ENCODE data around the gene ARIH2. TPM values are rescaled to one million over a fixed set of nuclear protein-coding genes. Genes with fewer than 3 reads are reported as not detected.
A peak's percentile ranks its signal among the peaks of the same experiment; 100 is the strongest.

The ARIH2 gene
- total RNA-seq, 4 donors from 2014 or later: 57.9 to 148 (median 61.8) TPM

DNA sequence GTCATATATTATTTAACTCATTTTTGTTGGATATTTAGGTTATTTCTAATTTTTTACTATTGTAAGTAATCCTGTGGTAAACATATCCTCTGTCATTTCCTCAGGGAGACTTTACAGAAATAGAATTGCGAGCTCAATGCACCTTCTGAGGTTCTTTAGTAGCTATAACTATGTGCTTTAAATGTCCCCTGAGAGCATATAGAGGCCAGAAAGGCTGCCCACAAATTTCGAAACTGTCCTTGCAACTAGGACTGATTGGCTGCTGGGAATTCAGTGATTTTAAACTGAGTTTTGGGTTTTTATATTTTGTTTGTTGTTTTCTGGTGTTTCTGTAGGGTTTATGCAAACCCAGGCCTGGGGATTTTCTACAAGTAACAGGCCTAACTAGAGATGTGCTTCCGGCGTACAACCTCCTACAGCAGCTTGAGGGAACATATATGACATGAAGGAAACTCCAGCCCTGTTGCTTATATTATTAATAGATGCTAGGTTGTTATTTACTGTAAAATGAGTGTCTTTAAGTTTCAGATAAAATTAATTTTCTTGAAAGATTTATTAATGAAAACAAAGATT lies 42.3 kb downstream of the ARIH2 start:
- peaks cover 28% of the 10 kb centered on the region for H3K36me3 ChIP-seq
- DNase-seq (ENCODE audit: low spot score in 2 of 2): no peak
- no peaks in the 10 kb centered on the region for H3K4me1 ChIP-seq
- WGBS: 75% methylated on average over 4 of the region's 4 CpGs
- no peaks in the 10 kb centered on the region for H3K27me3 ChIP-seq
- no peak for TF ChIP-seq POLR2A (IDR thresholded peaks at IDR 0.05)
- H3K9me3 ChIP-seq: no peaks in the 10 kb centered on the region
- H3K4me3 ChIP-seq: no peak overlapping the region
- no peak overlapping the region for H3K27ac ChIP-seq

DNA sequence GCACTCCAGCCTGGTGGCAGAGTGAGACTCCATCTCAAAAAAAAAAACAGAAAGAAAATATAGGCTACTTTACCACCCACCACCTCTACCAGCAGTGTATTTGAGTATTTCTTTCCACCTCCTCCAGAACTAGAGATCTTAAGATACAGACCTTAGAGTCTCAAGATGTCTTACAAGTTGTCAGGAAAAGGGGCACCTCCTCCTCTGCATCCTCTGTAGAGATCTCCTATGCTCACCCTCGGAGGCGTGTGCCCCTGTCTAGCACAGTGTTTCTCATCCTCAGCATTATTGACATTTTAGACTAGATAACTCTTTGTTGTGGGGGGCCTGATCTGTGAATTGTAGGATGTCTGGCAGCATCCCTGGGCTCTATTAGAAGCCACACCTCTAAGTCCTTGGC lies 43.7 kb downstream of the ARIH2 start:
- WGBS: 90% methylated on average over 2 of the region's 2 CpGs
- Histone ChIP-seq H3K4me1 (peaks cover 3% of the 10 kb centered on the region), H3K27me3 (no peaks in the 10 kb centered on the region), H3K27ac (no peak overlapping the region), H3K36me3 (peaks cover 39% of the 10 kb centered on the region), H3K4me3 (no peak overlapping the region), H3K9me3 (no peaks in the 10 kb centered on the region)
- TF ChIP-seq POLR2A (IDR thresholded peaks at IDR 0.05) (no peak), EP300 (IDR thresholded peaks at IDR 0.05) (no peak), POLR2AphosphoS5 (IDR thresholded peaks at IDR 0.05) (no peak)
- TF ChIP-seq, protein P1, sequence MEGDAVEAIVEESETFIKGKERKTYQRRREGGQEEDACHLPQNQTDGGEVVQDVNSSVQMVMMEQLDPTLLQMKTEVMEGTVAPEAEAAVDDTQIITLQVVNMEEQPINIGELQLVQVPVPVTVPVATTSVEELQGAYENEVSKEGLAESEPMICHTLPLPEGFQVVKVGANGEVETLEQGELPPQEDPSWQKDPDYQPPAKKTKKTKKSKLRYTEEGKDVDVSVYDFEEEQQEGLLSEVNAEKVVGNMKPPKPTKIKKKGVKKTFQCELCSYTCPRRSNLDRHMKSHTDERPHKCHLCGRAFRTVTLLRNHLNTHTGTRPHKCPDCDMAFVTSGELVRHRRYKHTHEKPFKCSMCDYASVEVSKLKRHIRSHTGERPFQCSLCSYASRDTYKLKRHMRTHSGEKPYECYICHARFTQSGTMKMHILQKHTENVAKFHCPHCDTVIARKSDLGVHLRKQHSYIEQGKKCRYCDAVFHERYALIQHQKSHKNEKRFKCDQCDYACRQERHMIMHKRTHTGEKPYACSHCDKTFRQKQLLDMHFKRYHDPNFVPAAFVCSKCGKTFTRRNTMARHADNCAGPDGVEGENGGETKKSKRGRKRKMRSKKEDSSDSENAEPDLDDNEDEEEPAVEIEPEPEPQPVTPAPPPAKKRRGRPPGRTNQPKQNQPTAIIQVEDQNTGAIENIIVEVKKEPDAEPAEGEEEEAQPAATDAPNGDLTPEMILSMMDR (IDR thresholded peaks at IDR 0.05): no peak
- DNase-seq (ENCODE audit: low spot score in 2 of 2): no peak

DNA sequence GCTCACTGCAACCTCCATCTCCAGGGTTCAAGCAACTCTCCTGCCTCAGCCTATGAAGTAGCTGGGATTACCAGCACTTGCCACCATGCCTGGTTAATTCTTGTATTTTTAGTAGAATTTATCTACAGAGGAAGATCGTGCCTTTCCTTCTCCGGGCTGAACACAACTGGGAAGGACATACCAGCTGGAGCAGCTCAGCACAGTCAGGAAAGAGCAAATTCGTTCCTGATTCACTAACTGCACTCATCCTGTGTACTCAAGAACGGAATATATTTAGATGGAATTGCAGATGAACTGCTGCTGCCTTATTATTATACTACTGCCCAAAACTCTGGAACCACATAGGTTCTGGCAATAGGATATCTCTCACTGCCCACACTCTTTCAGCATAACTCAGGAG lies 44.3 kb downstream of the ARIH2 start:
- DNase-seq (ENCODE audit: low spot score in 2 of 2): no peak
- Histone ChIP-seq H3K4me3 (no peak overlapping the region), H3K27ac (no peak overlapping the region), H3K27me3 (no peaks in the 10 kb centered on the region), H3K36me3 (peaks cover 37% of the 10 kb centered on the region), H3K4me1 (peaks cover 3% of the 10 kb centered on the region), H3K9me3 (no peaks in the 10 kb centered on the region)
- TF ChIP-seq POLR2AphosphoS5 (IDR thresholded peaks at IDR 0.05) (no peak), POLR2A (IDR thresholded peaks at IDR 0.05) (no peak), EP300 (IDR thresholded peaks at IDR 0.05) (no peak)
- TF ChIP-seq, protein P1 (IDR thresholded peaks at IDR 0.05): no peak
- WGBS: 93% methylated on average over 4 of the region's 4 CpGs

DNA sequence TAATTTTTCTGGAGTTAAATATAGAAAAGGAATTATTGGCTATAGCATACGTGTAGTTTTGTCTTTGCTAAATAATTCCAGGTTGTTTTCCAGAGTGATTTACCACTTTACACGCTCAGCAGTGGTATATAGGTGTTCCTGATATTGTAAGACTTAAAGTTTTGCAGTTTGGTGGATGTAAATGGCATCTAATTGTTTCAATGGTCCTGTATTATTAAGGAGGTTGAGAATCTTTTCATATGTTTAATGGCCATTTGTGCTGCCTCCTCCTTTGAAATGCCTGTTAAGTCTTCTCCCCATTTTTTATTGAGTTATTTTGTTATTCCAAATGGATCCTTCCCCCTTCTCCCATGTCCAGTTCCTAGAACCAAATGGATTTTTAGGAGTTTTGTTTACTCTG lies 44.9 kb downstream of the ARIH2 start:
- Histone ChIP-seq H3K36me3 (peaks cover 37% of the 10 kb centered on the region), H3K4me3 (no peak overlapping the region), H3K27me3 (no peaks in the 10 kb centered on the region), H3K4me1 (peaks cover 3% of the 10 kb centered on the region), H3K9me3 (no peaks in the 10 kb centered on the region), H3K27ac (no peak overlapping the region)
- DNase-seq (ENCODE audit: low spot score in 2 of 2): no peak
- TF ChIP-seq, protein P1 (IDR thresholded peaks at IDR 0.05): no peak
- no peak for TF ChIP-seq POLR2AphosphoS5 (IDR thresholded peaks at IDR 0.05)
- no peak for TF ChIP-seq POLR2A (IDR thresholded peaks at IDR 0.05)
- no peak for TF ChIP-seq EP300 (IDR thresholded peaks at IDR 0.05)
- 86% methylated on average over 2 of the region's 2 CpGs for WGBS

DNA sequence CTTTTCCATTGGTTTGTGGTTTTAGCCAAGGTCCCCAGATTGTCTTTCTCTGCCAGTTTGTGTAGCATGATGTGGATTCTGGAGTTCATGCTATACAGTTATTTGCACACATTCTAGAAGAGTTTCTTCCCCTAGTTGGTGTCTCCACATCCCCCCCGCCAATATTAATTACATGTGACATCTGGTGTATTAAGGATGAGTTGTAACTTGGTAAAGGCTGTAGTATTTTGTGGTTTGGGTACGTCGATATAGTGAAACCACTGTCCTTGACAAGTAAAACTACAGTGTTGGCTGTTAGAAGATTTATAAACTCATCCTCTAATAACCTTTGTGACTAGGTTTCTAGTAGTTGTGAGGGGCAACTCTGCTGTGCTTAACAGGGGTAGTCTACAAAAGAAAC lies 47.7 kb downstream of the ARIH2 start:
- peaks cover 3% of the 10 kb centered on the region for H3K4me1 ChIP-seq
- H3K27ac ChIP-seq: peak overlapping the region; percentile 20
- H3K4me3 ChIP-seq: no peak overlapping the region
- no peaks in the 10 kb centered on the region for H3K9me3 ChIP-seq
- no peak for DNase-seq (ENCODE audit: low spot score in 2 of 2)
- H3K27me3 ChIP-seq: no peaks in the 10 kb centered on the region
- H3K36me3 ChIP-seq: peaks cover 63% of the 10 kb centered on the region
- 69% methylated on average over 3 of the region's 3 CpGs for WGBS
- TF ChIP-seq POLR2A (IDR thresholded peaks at IDR 0.05): no peak
- TF ChIP-seq, protein P1 (IDR thresholded peaks at IDR 0.05): no peak
- TF ChIP-seq EP300 (IDR thresholded peaks at IDR 0.05): no peak

DNA sequence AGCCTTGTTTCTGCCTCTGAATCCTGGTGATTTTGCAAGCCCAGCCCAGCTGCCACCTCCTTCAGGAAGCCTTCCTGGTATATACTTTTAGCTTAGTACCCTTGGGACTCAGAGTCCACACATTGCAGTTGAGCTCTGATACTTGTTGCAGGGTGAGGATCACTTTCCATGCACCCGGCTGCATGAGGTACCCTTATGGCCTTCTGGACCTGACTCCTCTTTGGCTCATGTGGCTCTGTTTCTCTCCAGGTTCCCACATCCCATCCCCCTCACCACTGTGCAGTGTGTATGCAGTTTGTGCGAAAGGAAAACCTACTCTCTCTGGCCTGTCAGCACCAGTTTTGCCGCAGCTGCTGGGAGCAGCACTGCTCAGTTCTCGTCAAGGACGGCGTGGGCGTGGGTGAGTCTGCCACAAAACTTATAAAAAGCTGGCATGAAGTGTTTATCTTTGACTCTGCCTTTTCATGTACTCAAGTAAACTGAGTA lies 48.3 kb downstream of the ARIH2 start:
- Histone ChIP-seq H3K9me3 (no peaks in the 10 kb centered on the region), H3K4me3 (no peak overlapping the region), H3K27ac (peak overlapping the region; percentile 20), H3K36me3 (peaks cover 66% of the 10 kb centered on the region), H3K4me1 (peaks cover 3% of the 10 kb centered on the region), H3K27me3 (no peaks in the 10 kb centered on the region)
- TF ChIP-seq, protein P1 (IDR thresholded peaks at IDR 0.05): no peak
- TF ChIP-seq POLR2AphosphoS5 (IDR thresholded peaks at IDR 0.05) (no peak), POLR2A (IDR thresholded peaks at IDR 0.05) (no peak), EP300 (IDR thresholded peaks at IDR 0.05) (no peak)
- DNase-seq (ENCODE audit: low spot score in 2 of 2): no peak
- WGBS: 67% methylated on average over 7 of the region's 7 CpGs
